HFF-Myc (cell line): ENCODE data around the gene FCRL3.

Source experiments
- DNase-seq: peaks from one replicate; pipeline ENCODE4 v3.0.0-alpha.2; 2011; ENCODE audit warnings: low read depth; ENCODE audit errors: extremely low read depth
- H3K4me3 ChIP-seq: replicated peaks from 2 replicates; pipeline ENCODE4 v1.5.1; 2011; ENCODE audit warnings: low read depth, mild to moderate bottlenecking, control low read depth, low read length
- TF ChIP-seq, protein P1 (sequence below): IDR thresholded peaks from 2 replicates; pipeline ENCODE4 v1.5.1; 2012; ENCODE audit warnings: mild to moderate bottlenecking, low read depth, low read length, control low read depth; ENCODE audit errors: missing control alignments

The FCRL3 gene

DNA sequence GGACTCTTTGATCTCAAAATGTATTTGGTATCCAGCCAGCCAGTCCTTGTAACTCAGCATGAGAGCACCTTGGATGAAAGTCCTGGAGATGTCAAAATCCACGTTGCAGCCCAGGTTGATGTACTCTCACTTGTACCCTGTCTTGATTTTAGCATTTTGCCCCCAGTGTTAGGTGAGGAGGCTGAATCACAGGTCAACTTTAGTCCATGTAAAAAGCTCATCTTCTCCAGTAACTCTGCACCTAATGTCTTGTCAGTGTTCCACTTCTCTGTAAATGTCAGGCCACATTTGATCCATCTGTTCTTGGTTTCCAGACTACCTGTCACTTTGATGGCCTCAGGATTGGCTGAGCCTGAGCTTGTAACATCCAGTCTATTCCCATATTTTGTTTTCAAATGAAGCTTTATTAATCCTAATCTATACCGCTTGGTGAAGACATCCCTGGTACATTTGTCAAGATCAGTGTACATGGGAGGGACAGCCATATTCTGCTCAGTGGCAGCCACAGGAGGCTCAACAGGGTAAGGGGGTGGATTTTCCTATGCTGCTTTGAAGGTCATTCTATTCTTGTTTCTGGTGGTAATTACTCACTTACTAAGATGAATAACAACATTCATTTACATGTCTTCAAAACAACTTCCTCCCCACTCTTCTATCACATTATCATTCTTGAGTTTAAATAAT is 24.1 kb upstream of the FCRL3 start:
- H3K4me3 ChIP-seq = no peak overlapping the region
- TF ChIP-seq, protein P1, sequence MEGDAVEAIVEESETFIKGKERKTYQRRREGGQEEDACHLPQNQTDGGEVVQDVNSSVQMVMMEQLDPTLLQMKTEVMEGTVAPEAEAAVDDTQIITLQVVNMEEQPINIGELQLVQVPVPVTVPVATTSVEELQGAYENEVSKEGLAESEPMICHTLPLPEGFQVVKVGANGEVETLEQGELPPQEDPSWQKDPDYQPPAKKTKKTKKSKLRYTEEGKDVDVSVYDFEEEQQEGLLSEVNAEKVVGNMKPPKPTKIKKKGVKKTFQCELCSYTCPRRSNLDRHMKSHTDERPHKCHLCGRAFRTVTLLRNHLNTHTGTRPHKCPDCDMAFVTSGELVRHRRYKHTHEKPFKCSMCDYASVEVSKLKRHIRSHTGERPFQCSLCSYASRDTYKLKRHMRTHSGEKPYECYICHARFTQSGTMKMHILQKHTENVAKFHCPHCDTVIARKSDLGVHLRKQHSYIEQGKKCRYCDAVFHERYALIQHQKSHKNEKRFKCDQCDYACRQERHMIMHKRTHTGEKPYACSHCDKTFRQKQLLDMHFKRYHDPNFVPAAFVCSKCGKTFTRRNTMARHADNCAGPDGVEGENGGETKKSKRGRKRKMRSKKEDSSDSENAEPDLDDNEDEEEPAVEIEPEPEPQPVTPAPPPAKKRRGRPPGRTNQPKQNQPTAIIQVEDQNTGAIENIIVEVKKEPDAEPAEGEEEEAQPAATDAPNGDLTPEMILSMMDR = no peak
- no peak for DNase-seq

DNA sequence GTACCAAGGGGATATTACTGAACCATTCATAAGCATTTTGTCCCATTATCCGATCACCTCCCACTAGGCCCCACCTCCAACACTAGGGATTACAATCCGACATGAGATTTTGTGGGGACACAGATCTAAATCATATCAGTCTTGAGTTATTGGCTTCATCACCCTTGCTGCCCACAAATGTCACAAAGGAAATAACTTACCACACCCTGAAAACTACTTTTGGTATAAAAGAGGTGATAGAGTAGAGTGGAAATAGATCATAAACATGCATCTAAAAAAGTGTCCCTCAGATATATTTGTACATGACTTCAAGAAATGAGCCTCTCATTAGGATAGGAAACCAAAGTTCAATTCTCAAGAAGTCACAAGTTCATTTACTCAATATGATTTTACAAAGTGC is 22.6 kb upstream of the FCRL3 start:
- DNase-seq = no peak
- TF ChIP-seq, protein P1 = no peak
- H3K4me3 ChIP-seq = no peak overlapping the region

DNA sequence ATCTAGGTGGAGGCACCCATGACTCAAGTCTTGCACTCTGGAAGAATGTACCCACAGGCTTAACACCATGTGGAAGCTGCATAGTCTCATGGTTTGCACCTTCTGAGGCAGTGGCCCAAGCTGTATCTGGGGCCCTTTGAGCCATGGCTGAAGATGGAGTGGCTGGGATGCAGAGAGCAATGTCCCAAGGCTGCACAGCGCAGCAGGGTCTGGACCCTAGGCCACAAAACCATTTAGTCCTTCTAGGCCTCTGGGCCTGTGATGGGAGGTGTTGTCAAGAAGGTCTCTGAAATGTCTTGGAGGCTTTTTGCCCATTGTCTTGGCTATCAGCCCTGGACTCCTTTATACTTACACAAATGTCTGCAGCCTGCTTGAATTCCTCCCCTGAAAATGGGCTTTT is 21.4 kb upstream of the FCRL3 start:
- no peak overlapping the region for H3K4me3 ChIP-seq
- no peak for DNase-seq
- TF ChIP-seq, protein P1 = no peak

DNA sequence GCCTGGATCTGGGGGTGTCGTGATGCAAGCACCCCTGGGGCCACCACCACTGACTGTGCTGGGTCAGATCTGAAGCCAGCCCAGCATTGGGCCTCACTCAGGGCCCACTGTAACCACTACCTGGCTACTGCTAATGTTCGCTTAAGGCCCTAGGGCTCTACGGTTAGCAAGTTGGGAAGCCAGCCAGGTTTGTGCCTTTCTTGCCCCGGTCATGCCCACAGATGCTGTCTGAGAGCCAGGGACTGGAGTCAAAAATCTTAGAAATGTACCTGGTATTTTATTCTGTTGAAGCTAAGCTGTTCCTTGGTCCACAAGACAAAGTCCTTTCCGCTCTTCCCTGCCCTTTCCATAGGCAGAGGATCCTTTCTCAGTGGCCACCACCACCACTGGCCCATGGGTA is 15.2 kb upstream of the FCRL3 start:
- no peak for DNase-seq
- TF ChIP-seq, protein P1 = no peak
- H3K4me3 ChIP-seq = no peak overlapping the region

DNA sequence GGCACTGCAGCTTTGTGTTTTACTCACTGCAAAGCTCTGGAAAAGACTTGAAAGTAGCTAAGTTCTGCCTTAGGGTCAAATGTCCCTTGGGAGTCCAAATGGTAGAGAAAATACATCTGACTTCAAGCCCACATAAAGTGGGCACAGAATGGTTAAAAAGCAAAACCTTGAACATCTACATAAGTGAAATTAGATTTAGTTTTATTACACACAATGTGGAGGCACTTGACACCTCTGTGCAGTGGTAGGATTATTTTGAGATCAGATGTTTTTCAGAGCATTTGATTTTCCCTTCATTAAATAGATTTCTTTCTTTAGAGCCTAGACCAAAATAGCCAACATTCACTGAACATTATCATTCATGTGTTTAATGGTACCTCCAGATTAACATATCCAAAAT is 11.2 kb upstream of the FCRL3 start:
- no peak overlapping the region for H3K4me3 ChIP-seq
- TF ChIP-seq, protein P1 = no peak
- DNase-seq = no peak

DNA sequence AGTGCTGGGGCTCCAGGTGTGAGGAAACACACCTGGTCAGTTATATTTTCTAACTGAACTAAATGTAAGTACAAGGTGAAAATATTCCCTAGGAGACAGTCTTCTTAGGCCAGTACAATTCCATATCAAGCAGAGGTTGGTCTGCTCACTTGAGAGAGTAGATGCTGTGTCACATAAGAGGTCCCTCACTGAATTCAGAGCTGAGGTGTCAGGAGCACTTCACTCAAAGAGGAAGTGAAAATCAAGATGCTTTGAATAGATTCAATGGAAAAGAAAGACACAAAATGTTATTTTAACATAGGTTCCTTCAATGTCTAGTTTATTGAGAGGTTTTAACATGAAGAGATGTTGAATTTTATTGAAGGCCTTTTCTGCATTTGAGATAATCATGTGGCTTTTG is 4.3 kb upstream of the FCRL3 start:
- no peak overlapping the region for H3K4me3 ChIP-seq
- no peak for DNase-seq
- TF ChIP-seq, protein P1 = no peak

DNA sequence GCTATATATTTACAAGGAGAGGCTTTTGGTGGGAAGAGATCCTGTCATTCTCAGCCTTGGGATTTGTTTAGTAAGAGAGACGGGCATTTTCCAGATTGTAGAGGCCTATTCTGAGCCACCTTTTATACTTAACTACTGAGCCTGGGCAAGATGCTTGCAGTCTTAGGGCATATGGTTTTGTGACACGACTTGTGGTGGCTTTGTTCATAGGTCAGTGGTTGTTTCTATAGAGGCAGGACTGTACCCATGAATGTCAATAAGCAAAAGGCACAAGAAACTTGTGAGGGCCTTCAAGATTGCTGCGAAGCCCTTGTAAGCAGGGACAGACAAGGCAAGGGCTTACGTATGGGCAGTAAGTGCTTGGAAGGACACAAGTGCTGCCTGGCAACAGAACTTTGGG is 3.4 kb upstream of the FCRL3 start:
- DNase-seq = no peak
- no peak overlapping the region for H3K4me3 ChIP-seq
- TF ChIP-seq, protein P1 = no peak
